PC-9 (cell line): ENCODE measurements around the gene WDR26.

ENCODE experiments used
- CTCF ChIP-seq: fragments of 200-600 bp; sonication (generic); conservative IDR thresholded peaks from 2 replicates; pipeline ENCODE4 v1.6.1; 2017; ENCODE audit warnings: mixed run types, antibody characterized with exemption, mild to moderate bottlenecking, moderate library complexity
- EZH2 ChIP-seq: fragments of 200-600 bp; sonication (generic); IDR thresholded peaks from 2 replicates; pipeline ENCODE4 v1.8.0; 2017; ENCODE audit warnings: antibody characterized with exemption, low read depth

DNA sequence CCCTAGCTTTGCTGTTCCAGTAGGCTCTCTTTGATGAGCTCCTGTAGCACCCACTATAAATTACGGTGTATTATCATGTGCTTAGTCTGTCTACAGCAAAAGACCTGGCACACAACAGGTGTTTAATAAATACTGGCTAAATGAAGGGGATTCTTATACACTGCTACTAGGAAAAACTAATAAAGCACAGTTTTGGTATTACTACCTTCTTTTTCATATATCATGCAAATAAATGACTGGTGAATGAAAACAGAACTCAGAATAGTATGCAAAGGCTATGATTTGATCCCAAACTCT lies 26.4 kb downstream of the WDR26 start:
- TF ChIP-seq CTCF (no peak), EZH2 (no peak)
